ENCODE results near the gene MYDGF. TPM values are rescaled to one million over a fixed set of nuclear protein-coding genes. Genes with fewer than 3 reads are reported as not detected.

MYDGF gene
- total RNA-seq, 1 donor from 2014 or later: 43.9 TPM

- no peak for DNase-seq
Measured at GRCh38 chr19:4673726-4674125, 3.6 kb upstream of the MYDGF start.

- DNase-seq: no peak
Measured at GRCh38 chr19:4673216-4673615, 3.1 kb upstream of the MYDGF start.

GRCh38 chr19:4671185-4671851, 1.2 kb upstream of the MYDGF start:
- DNase-seq: no peak

- no peak for DNase-seq
Measured at GRCh38 chr19:4664642-4665041, 5.5 kb downstream of the MYDGF start.

GRCh38 chr19:4662812-4663211, 7.3 kb downstream of the MYDGF start:
- DNase-seq: no peak

- DNase-seq: no peak
Measured at GRCh38 chr19:4662020-4662695, 8.0 kb downstream of the MYDGF start.

GRCh38 chr19:4660993-4661392, 9.1 kb downstream of the MYDGF start:
- no peak for DNase-seq

GRCh38 chr19:4660181-4660791, 9.9 kb downstream of the MYDGF start:
- DNase-seq: no peak

- DNase-seq: no peak
Measured at GRCh38 chr19:4657835-4658234, 12.3 kb downstream of the MYDGF start.

- no peak for DNase-seq
Measured at GRCh38 chr19:4657262-4657661, 12.9 kb downstream of the MYDGF start.

GRCh38 chr19:4656102-4656501, 14.0 kb downstream of the MYDGF start:
- DNase-seq: no peak

GRCh38 chr19:4654437-4655361, 15.4 kb downstream of the MYDGF start:
- no peak for DNase-seq

- DNase-seq: no peak
Measured at GRCh38 chr19:4653793-4654436, 16.2 kb downstream of the MYDGF start.

- DNase-seq: no peak
Measured at GRCh38 chr19:4652075-4652474, 18.1 kb downstream of the MYDGF start.

GRCh38 chr19:4650159-4650558, 20.0 kb downstream of the MYDGF start:
- DNase-seq: no peak

- no peak for DNase-seq
Measured at GRCh38 chr19:4649392-4650047, 20.6 kb downstream of the MYDGF start.

GRCh38 chr19:4647676-4648644, 22.2 kb downstream of the MYDGF start:
- peak; percentile 70 for DNase-seq

- DNase-seq: no peak
Measured at GRCh38 chr19:4645718-4646117, 24.4 kb downstream of the MYDGF start.

- DNase-seq: no peak
Measured at GRCh38 chr19:4642625-4643024, 27.5 kb downstream of the MYDGF start.

GRCh38 chr19:4641132-4641531, 29.0 kb downstream of the MYDGF start:
- DNase-seq: no peak
